OCI-LY7 (cell line): ENCODE measurements around the gene RAB1B. TPM values are rescaled to one million over a fixed set of nuclear protein-coding genes. Genes with fewer than 3 reads are reported as not detected.

ENCODE experiments used
- BruUV-seq: library from RNA; stranded (reverse); fragments of 400-500 nt; replicated peaks from 2 replicates; lab custom pipeline; 2021; lab: Mats Ljungman, UMichigan
- CTCF ChIA-PET: fragments of 300-600 bp; sonication (Branson Sonifier 250); formaldehyde crosslinking; loops from one replicate; lab custom pipeline; 2022; ENCODE audit warnings: antibody characterized with exemption; ENCODE audit not compliant: unreplicated experiment; lab: Charles Lee
- POLR2A ChIA-PET: fragments of 300-600 bp; sonication (Branson Sonifier 250); formaldehyde crosslinking; loops from one replicate; lab custom pipeline; 2022; ENCODE audit warnings: antibody characterized with exemption; lab: Charles Lee
- DNase-seq: peaks from one replicate; pipeline ENCODE4 v3.0.0-alpha.2; 2015; ENCODE audit warnings: low spot score
- H2AFZ ChIP-seq: fragments of 200-600 bp; sonication (generic), shearing (Covaris generic); 2 replicates; pipeline ENCODE4 v1.6.1; 2014; ENCODE audit warnings: mild to moderate bottlenecking, antibody characterized with exemption, low read length, moderate library complexity
- H3K27ac ChIP-seq: fragments of 200-600 bp; sonication (generic); 2 replicates; pipeline ENCODE4 v1.5.1; 2014; ENCODE audit warnings: mixed run types, low read depth, mild to moderate bottlenecking, moderate library complexity, low read length, inconsistent platforms; ENCODE audit not compliant: poor library complexity, severe bottlenecking
- H3K36me3 ChIP-seq: fragments of 200-600 bp; sonication (generic); 2 replicates; pipeline ENCODE4 v1.6.1; 2014; ENCODE audit warnings: mild to moderate bottlenecking, antibody characterized with exemption, low read length, moderate library complexity, mixed read lengths; ENCODE audit not compliant: insufficient read depth
- H3K4me1 ChIP-seq: fragments of 200-600 bp; sonication (generic); 2 replicates; pipeline ENCODE4 v1.5.1; 2014; ENCODE audit warnings: mild to moderate bottlenecking, low read length; ENCODE audit not compliant: insufficient read depth, poor library complexity, severe bottlenecking
- H3K4me2 ChIP-seq: fragments of 200-600 bp; sonication (generic); 2 replicates; pipeline ENCODE4 v1.6.1; 2014; ENCODE audit warnings: mild to moderate bottlenecking, low read length
- H3K4me3 ChIP-seq: fragments of 200-600 bp; sonication (generic); 2 replicates; pipeline ENCODE4 v1.5.1; 2014; ENCODE audit warnings: mild to moderate bottlenecking, low read depth, low read length; ENCODE audit not compliant: poor library complexity, severe bottlenecking
- H3K79me2 ChIP-seq: fragments of 200-600 bp; sonication (generic); 2 replicates; pipeline ENCODE4 v1.6.1; 2016; ENCODE audit warnings: low read depth, mild to moderate bottlenecking, low read length, moderate library complexity, mixed read lengths; ENCODE audit not compliant: insufficient read depth
- H3K9me2 ChIP-seq: fragments of 200-600 bp; sonication (generic); 2 replicates; pipeline ENCODE4 v1.6.1; 2016; ENCODE audit warnings: mild to moderate bottlenecking, low read length, mixed read lengths; ENCODE audit not compliant: insufficient read depth
- H3K9me3 ChIP-seq: fragments of 200-600 bp; sonication (generic); 2 replicates; pipeline ENCODE4 v1.6.1; 2014; ENCODE audit warnings: mild to moderate bottlenecking, mixed run types, low read length, mixed read lengths
- H4K20me1 ChIP-seq: fragments of 200-600 bp; sonication (generic); 2 replicates; pipeline ENCODE4 v1.6.1; 2014; ENCODE audit warnings: mild to moderate bottlenecking, antibody characterized with exemption, low read length, moderate library complexity, mixed read lengths; ENCODE audit not compliant: insufficient read depth
- EZH2phosphoT487 ChIP-seq: fragments of 200-600 bp; sonication (generic); IDR thresholded peaks from 2 replicates; pipeline ENCODE4 v1.6.1; 2018; ENCODE audit warnings: low read depth, borderline replicate concordance, mild to moderate bottlenecking, mixed run types, antibody characterized with exemption, low read length, moderate library complexity, mixed read lengths
- intact Hi-C: fragments of 100-400 bp; cut with micrococcal nuclease; formaldehyde crosslinking; loops from one replicate; pipeline ENCODE4 v1.10.0; 2022; ENCODE audit not compliant: unreplicated experiment
- total RNA-seq, 2 experiments: library from RNA; depleted of rRNA in 1 of 2; stranded (reverse); fragments of >200 nt in 1 of 2; shearing (Covaris generic) in 1 of 2; gene quantifications; 2 replicates each; pipeline ENCODE4 v1.2.3, GENCODE V29; 2014 to 2022
- TF ChIP-seq, protein P1 (sequence below): fragments of 200-600 bp; sonication (generic); conservative IDR thresholded peaks from 2 replicates; pipeline ENCODE4 v1.5.1; 2014; ENCODE audit warnings: mild to moderate bottlenecking, antibody characterized with exemption, low read length, moderate library complexity, mixed read lengths

The RAB1B gene
- total RNA-seq, 2 experiments from 2014 or later = 77.7 to 81.8 TPM

DNA sequence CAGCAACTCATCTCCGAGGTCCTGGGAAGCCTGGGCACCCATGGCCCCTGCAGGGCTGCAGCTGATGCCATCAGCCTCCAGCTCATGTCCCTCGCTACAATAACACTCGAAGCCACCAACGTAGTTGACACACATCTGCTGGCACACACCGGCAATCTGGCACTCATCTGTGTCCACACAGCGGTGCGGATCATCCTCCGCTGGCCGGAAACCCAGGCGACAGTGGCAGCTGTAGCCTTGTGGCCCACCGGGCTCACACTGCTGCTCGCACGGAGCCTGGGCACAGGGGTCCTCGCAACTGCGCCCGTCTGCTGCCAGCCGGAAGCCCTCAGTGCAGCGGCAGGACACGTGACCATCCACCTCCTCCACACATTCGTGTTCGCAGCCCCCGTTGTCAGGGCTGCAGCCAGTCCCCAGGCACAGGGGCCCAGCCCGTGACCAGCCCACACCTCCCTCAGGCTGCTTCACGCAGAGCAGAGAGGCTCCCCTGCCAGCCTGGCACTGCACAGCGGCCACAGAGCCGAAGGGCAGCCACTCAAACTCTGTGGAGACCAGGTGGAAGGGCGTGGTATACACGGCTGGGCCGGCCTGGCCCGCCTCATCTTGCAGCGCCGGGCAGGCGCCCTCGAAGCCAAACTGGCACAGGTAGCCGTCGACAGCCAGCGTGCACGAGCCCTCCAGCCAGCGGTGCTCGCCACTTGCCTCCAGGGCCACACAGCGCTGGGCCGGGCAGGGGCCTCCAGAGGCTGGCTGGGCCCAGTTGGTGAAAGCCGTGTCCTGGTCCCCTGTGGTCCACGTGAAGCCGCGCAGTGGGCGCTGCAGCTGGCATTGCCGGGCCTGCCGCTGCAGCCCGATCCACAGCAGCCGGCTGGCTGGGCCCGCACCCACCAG, 47.7 kb downstream of the RAB1B start:
- TF ChIP-seq EZH2phosphoT487 = no peak
- TF ChIP-seq, protein P1, sequence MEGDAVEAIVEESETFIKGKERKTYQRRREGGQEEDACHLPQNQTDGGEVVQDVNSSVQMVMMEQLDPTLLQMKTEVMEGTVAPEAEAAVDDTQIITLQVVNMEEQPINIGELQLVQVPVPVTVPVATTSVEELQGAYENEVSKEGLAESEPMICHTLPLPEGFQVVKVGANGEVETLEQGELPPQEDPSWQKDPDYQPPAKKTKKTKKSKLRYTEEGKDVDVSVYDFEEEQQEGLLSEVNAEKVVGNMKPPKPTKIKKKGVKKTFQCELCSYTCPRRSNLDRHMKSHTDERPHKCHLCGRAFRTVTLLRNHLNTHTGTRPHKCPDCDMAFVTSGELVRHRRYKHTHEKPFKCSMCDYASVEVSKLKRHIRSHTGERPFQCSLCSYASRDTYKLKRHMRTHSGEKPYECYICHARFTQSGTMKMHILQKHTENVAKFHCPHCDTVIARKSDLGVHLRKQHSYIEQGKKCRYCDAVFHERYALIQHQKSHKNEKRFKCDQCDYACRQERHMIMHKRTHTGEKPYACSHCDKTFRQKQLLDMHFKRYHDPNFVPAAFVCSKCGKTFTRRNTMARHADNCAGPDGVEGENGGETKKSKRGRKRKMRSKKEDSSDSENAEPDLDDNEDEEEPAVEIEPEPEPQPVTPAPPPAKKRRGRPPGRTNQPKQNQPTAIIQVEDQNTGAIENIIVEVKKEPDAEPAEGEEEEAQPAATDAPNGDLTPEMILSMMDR = no peak
- Histone ChIP-seq H3K4me1 (peaks cover 42% of the 10 kb centered on the region), H3K9me2 (no peaks in the 10 kb centered on the region), H3K36me3 (no peaks in the 10 kb centered on the region), H2AFZ (no peak overlapping the region), H3K9me3 (no peaks in the 10 kb centered on the region), H3K4me2 (no peak overlapping the region), H3K79me2 (no peaks in the 10 kb centered on the region), H3K4me3 (no peak overlapping the region), H3K27ac (no peak overlapping the region), H4K20me1 (no peaks in the 10 kb centered on the region)
- no TSS peak for BruUV-seq
- no peak for DNase-seq
- CTCF ChIA-PET = no interaction called here
- intact Hi-C loops = no loop called here
- POLR2A ChIA-PET = no interaction called here

DNA sequence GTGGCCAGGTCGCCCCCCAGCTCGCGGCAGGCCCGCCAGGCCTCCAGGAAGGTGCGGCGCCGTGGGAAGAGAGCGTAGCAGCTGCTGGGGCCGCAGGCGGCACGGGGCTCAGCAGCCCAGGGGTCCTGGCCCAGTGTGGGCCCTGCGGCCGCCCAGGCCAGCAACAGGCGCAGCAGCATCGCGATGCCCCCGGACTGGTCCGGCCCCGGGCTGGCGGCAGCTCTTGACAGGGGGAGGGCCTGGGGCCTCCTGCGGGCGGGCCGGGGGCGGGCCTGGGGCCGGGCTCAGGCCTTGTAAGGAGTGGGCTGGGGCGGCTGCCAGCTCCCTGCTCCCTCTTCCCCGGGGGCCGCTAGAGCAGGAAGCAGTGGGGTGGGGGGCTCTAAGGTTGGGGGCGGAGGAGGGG, 48.4 kb downstream of the RAB1B start, which contains the start of gene CD248:
CD248 (minus strand) TSS at position 196 of the 403 bp plus-strand sequence; CDS start at position 179, 17 bp downstream.
- peak within 1 kb of the TSS; percentile 49 for H3K4me3 ChIP-seq
- intact Hi-C loops = no loop called here

More for the DNA sequence above, 48.4 kb downstream of the RAB1B start, which contains the start of gene CD248:
- BruUV-seq = no TSS peak
- TF ChIP-seq, protein P1 = no peak
- TF ChIP-seq EZH2phosphoT487 = no peak
- Histone ChIP-seq H3K9me3 (no peaks in the 10 kb centered on the region), H3K36me3 (no peaks in the 10 kb centered on the region), H3K9me2 (no peaks in the 10 kb centered on the region), H3K79me2 (no peaks in the 10 kb centered on the region), H4K20me1 (no peaks in the 10 kb centered on the region), H3K4me2 (peak within 1 kb of the TSS; percentile 81), H2AFZ (peak within 1 kb of the TSS; percentile 83), H3K27ac (peak within 1 kb of the TSS; percentile 83), H3K4me1 (peaks cover 38% of the 10 kb centered on the region)
- no peak for DNase-seq
- CTCF ChIA-PET = interaction anchor here (1.0 kb wide), 1 partner anchor 50 kb away, joined by 4 read pairs; no protein-coding TSS in a partner anchor
- POLR2A ChIA-PET = no interaction called here
